Measurements from ENCODE around the gene C10orf120. TPM values are rescaled to one million over a fixed set of nuclear protein-coding genes. Genes with fewer than 3 reads are reported as not detected.

The C10orf120 gene
- total and polyA plus RNA-seq, 8 donors: not detected

DNA sequence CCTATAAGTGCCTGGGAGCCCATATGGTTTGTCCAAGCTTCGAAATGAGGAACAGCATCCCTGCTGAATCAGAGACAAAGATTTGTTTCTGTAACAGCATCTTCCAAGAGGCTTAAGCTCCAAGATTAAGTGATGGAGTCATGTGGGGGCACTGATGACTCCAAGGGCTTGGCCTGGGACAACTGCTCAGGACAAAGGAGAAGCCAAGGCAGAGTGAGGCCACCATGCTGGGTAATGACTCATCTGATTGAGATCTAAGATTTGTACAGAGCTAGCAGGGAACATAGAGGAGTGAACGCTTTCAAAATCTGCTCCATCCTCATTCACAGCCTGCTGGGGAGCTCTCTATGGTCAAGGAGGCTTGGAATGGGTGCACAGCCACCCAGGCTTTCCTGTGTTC is 49.3 kb downstream of the C10orf120 start:
- H3K36me3 ChIP-seq: no peaks in the 10 kb centered on the region
- no peak overlapping the region for H3K27ac ChIP-seq
- no peak for DNase-seq
- TF ChIP-seq, protein P1, sequence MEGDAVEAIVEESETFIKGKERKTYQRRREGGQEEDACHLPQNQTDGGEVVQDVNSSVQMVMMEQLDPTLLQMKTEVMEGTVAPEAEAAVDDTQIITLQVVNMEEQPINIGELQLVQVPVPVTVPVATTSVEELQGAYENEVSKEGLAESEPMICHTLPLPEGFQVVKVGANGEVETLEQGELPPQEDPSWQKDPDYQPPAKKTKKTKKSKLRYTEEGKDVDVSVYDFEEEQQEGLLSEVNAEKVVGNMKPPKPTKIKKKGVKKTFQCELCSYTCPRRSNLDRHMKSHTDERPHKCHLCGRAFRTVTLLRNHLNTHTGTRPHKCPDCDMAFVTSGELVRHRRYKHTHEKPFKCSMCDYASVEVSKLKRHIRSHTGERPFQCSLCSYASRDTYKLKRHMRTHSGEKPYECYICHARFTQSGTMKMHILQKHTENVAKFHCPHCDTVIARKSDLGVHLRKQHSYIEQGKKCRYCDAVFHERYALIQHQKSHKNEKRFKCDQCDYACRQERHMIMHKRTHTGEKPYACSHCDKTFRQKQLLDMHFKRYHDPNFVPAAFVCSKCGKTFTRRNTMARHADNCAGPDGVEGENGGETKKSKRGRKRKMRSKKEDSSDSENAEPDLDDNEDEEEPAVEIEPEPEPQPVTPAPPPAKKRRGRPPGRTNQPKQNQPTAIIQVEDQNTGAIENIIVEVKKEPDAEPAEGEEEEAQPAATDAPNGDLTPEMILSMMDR (IDR thresholded peaks at IDR 0.05): no peak
- TF ChIP-seq EP300 (IDR thresholded peaks at IDR 0.05) (no peak), POLR2A (IDR thresholded peaks at IDR 0.05) (no peak), POLR2AphosphoS5 (IDR thresholded peaks at IDR 0.05) (no peak)
- intact Hi-C loops (cut with DNase I; ENCODE audit: low total_unique reads): no loop called here
- H3K27me3 ChIP-seq: peaks cover 0 to 44% (median 4%) of the 10 kb centered on the region in 3 donors
- 65 to 85% (median 72%) methylated on average over 2 of the region's 2 CpGs for WGBS, 5 donors
- H3K4me1 ChIP-seq: no peaks in the 10 kb centered on the region
- H3K9me3 ChIP-seq: no peaks in the 10 kb centered on the region
- no peak overlapping the region for H3K4me3 ChIP-seq

DNA sequence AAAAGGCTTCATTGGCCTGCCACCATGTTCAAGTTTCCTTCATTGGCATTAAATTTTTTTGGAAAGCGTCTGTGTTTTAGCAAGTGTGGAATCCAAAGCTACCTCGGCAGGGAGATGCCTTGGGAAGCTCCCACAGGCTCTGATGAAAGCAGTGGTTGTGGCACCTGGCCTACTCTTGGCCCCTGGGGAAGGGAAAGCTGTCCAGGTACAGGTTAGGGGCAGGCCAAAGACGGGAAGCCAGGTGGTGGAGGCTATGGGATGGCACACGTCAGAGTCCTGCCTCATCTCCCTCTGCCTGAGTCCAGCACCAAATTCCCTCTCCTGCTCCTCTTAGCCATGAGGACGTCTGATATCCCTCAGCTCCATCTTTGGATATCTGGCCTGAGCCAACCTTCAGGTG is 49.7 kb downstream of the C10orf120 start:
- Histone ChIP-seq H3K27ac (no peak overlapping the region), H3K36me3 (no peaks in the 10 kb centered on the region), H3K4me1 (no peaks in the 10 kb centered on the region), H3K9me3 (no peaks in the 10 kb centered on the region), H3K27me3 (peaks cover 0 to 44% (median 4%) of the 10 kb centered on the region in 3 donors), H3K4me3 (no peak overlapping the region)
- TF ChIP-seq, protein P1 (IDR thresholded peaks at IDR 0.05): no peak
- TF ChIP-seq POLR2AphosphoS5 (IDR thresholded peaks at IDR 0.05): no peak
- no peak for TF ChIP-seq EP300 (IDR thresholded peaks at IDR 0.05)
- TF ChIP-seq POLR2A (IDR thresholded peaks at IDR 0.05): no peak
- WGBS, 5 donors: 69 to 80% (median 76%) methylated on average over 5 of the region's 5 CpGs
- intact Hi-C loops (cut with DNase I; ENCODE audit: low total_unique reads): no loop called here
- DNase-seq: no peak

DNA sequence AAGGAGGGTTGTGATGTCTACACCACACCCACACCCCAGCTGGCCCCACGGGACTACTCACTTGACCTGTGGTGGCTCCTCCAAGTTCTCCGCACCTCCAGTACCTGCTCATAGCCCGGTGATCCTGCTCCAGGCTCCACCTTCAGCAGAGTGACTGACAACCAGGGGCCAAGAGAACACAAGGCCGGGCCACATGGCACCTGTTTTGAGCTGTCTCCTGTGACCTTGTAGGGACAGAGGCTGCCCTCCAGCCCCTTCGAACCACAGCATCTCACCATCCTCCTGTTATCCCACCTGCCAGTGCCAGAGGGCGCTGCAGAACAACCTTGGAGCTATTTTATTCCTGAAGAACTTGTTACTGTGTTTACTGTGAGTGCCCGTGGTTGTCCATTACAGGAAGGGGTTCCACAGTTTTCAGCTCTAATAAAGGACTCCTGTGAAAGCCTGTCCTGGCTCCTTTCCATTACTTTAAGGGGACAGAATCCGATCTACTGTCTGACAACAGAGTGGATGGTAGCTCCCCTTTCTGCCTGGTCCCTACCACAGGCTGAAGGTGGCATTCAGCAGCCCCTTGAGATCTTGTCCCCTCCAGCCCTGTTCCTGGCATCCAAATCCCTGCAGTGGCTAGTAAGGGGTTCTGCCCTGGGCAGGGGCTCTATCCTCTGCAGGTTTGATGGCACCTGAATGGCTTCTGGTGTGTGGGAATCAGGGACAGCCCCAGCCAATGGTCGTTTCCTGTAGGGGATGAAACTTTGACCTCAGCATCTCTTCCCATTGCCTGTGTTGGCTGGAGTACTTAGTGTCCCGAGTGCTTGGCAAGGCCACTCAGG is 50.8 kb downstream of the C10orf120 start:
- Histone ChIP-seq H3K4me1 (no peaks in the 10 kb centered on the region), H3K27me3 (peaks cover 0 to 44% (median 4%) of the 10 kb centered on the region in 3 donors), H3K4me3 (no peak overlapping the region), H3K27ac (no peak overlapping the region), H3K36me3 (no peaks in the 10 kb centered on the region), H3K9me3 (no peaks in the 10 kb centered on the region)
- DNase-seq: peak; percentile 44 to 77
- 26 to 29% (median 26%) methylated on average over 10 of the region's 10 CpGs for WGBS, 5 donors
- intact Hi-C loops (cut with DNase I; ENCODE audit: low total_unique reads): no loop called here
- TF ChIP-seq, protein P1 (IDR thresholded peaks at IDR 0.05): peak in 5 of 7 experiments; percentile 45 to 62 (median 52)
- no peak for TF ChIP-seq POLR2A (IDR thresholded peaks at IDR 0.05)

Other genes with a start within 250 kb of the C10orf120 start
- not detected for gene ARMS2, start 245.2 kb downstream of the C10orf120 start, total RNA-seq
- gene ARMS2, start 245.2 kb downstream of the C10orf120 start, polyA plus RNA-seq: not detected
- gene HTRA1, start 238.3 kb downstream of the C10orf120 start, total RNA-seq: 10 to 100 TPM; 45.9 to 81.2 (median 69.5) TPM
- 10 to 100 TPM; 26.3 to 31.5 (median 27.0) TPM for gene HTRA1, start 238.3 kb downstream of the C10orf120 start, polyA plus RNA-seq
- 10 to 100 TPM in 3 of 5 donors, 1 to 10 TPM in 1, not detected in 1; 4.1 to 81.1 (median 13.3) TPM for gene DMBT1, start 139.1 kb downstream of the C10orf120 start, total RNA-seq
- gene DMBT1, start 139.1 kb downstream of the C10orf120 start, polyA plus RNA-seq: under 1 TPM; 0.19 to 0.90 (median 0.31) TPM
- gene CUZD1, start 146.0 kb upstream of the C10orf120 start, total RNA-seq: under 1 TPM in 3 of 5 donors, not detected in 2; 0.55 to 0.58 (median 0.58) TPM
- 10 to 100 TPM in 1 of 3 donors, 1 to 10 TPM in 1, under 1 TPM in 1; 0.44 to 14.1 (median 1.1) TPM for gene CUZD1, start 146.0 kb upstream of the C10orf120 start, polyA plus RNA-seq
- gene FAM24B, start 179.7 kb upstream of the C10orf120 start, total RNA-seq: 1 to 10 TPM in 3 of 5 donors, not detected in 2; 2.0 to 4.5 (median 2.0) TPM
- 1 to 10 TPM; 3.1 to 4.3 (median 3.7) TPM for gene FAM24B, start 179.7 kb upstream of the C10orf120 start, polyA plus RNA-seq
- gene FAM24A, start 210.8 kb upstream of the C10orf120 start, total RNA-seq: not detected
- not detected for gene FAM24A, start 210.8 kb upstream of the C10orf120 start, polyA plus RNA-seq